H9 (cell line): ENCODE data around the gene SLC41A1. TPM values are rescaled to one million over a fixed set of nuclear protein-coding genes. Genes with fewer than 3 reads are reported as not detected.

ENCODE experiments used
- DNase-seq: peaks from one replicate; pipeline ENCODE4 v3.0.0-alpha.2; 2017
- H2AFZ ChIP-seq: one replicate; pipeline ENCODE4 v1.6.1; 2013; ENCODE audit warnings: mild to moderate bottlenecking, low read length, control low read depth, moderate library complexity
- H2AK5ac ChIP-seq: 2 replicates; pipeline ENCODE4 v1.6.1; 2013; ENCODE audit warnings: low read length, control low read depth, mixed read lengths; ENCODE audit not compliant: insufficient read length
- H2BK120ac ChIP-seq: one replicate; pipeline ENCODE4 v1.6.1; 2013; ENCODE audit warnings: low read depth, mild to moderate bottlenecking, low read length, control low read depth, inconsistent platforms; ENCODE audit not compliant: poor library complexity, severe bottlenecking
- H2BK12ac ChIP-seq: 2 replicates; pipeline ENCODE4 v1.6.1; 2013; ENCODE audit warnings: low read length, control low read depth, mixed read lengths, low read depth; ENCODE audit not compliant: insufficient read length
- H2BK15ac ChIP-seq: 2 replicates; pipeline ENCODE4 v1.6.1; 2013; ENCODE audit warnings: low read depth, low read length, control low read depth
- H2BK20ac ChIP-seq: one replicate; pipeline ENCODE4 v1.6.1; 2013; ENCODE audit warnings: low read depth, mild to moderate bottlenecking, low read length, control low read depth, inconsistent platforms; ENCODE audit not compliant: poor library complexity, severe bottlenecking
- H2BK5ac ChIP-seq: 2 replicates; pipeline ENCODE4 v1.6.1; 2013; ENCODE audit warnings: low read length, control low read depth, mixed read lengths; ENCODE audit not compliant: insufficient read length
- H3K14ac ChIP-seq: 2 replicates; pipeline ENCODE4 v1.6.1; 2013; ENCODE audit warnings: low read length, control low read depth; ENCODE audit not compliant: insufficient read depth
- H3K18ac ChIP-seq: 2 replicates; pipeline ENCODE4 v1.6.1; 2013; ENCODE audit warnings: low read depth, mild to moderate bottlenecking, mixed read lengths, low read length, control low read depth; ENCODE audit not compliant: insufficient read length
- H3K23ac ChIP-seq: 2 replicates; pipeline ENCODE4 v1.6.1; 2013; ENCODE audit warnings: low read length, control low read depth, mixed read lengths, low read depth; ENCODE audit not compliant: insufficient read length
- H3K23me2 ChIP-seq: 2 replicates; pipeline ENCODE4 v1.6.1; 2013; ENCODE audit warnings: low read depth, mild to moderate bottlenecking, mixed read lengths, low read length, control low read depth; ENCODE audit not compliant: insufficient read length, poor library complexity, severe bottlenecking
- H3K27ac ChIP-seq: 2 replicates; pipeline ENCODE4 v1.5.1; 2013; ENCODE audit warnings: low read length, control low read depth, mixed read lengths, low read depth; ENCODE audit not compliant: insufficient read length
- H3K27me3 ChIP-seq: 2 replicates; pipeline ENCODE4 v1.6.1; 2013; ENCODE audit warnings: low read length, control low read depth, inconsistent platforms; ENCODE audit not compliant: insufficient read depth
- H3K4ac ChIP-seq: 2 replicates; pipeline ENCODE4 v1.6.1; 2013; ENCODE audit warnings: low read depth, mild to moderate bottlenecking, control low read depth, inconsistent platforms, low read length, moderate library complexity
- H3K4me1 ChIP-seq: 2 replicates; pipeline ENCODE4 v1.6.1; 2013; ENCODE audit warnings: low read length, control low read depth, inconsistent platforms; ENCODE audit not compliant: insufficient read depth
- H3K4me2 ChIP-seq: 2 replicates; pipeline ENCODE4 v1.6.1; 2013; ENCODE audit warnings: low read length, control low read depth, mixed read lengths; ENCODE audit not compliant: insufficient read length, insufficient read depth
- H3K56ac ChIP-seq: 2 replicates; pipeline ENCODE4 v1.6.1; 2013; ENCODE audit warnings: low read depth, mild to moderate bottlenecking, mixed read lengths, low read length, control low read depth; ENCODE audit not compliant: insufficient read length
- H3K79me1 ChIP-seq: 2 replicates; pipeline ENCODE4 v1.6.1; 2013; ENCODE audit warnings: low read depth, mild to moderate bottlenecking, moderate library complexity, low read length, control low read depth, inconsistent platforms; ENCODE audit not compliant: insufficient read depth, poor library complexity, severe bottlenecking
- H3K79me2 ChIP-seq: 2 replicates; pipeline ENCODE4 v1.6.1; 2013; ENCODE audit warnings: low read length, control low read depth, inconsistent platforms; ENCODE audit not compliant: insufficient read depth
- H3K9ac ChIP-seq: 2 replicates; pipeline ENCODE4 v1.6.1; 2013; ENCODE audit warnings: low read length, control low read depth, mixed read lengths; ENCODE audit not compliant: insufficient read length; ENCODE audit errors: extremely low read depth
- H3K9me3 ChIP-seq: one replicate; pipeline ENCODE4 v1.6.1; 2013; ENCODE audit warnings: low read depth, low read length, inconsistent platforms; ENCODE audit not compliant: control insufficient read depth
- H3T11ph ChIP-seq: one replicate; pipeline ENCODE4 v1.6.1; 2013; ENCODE audit warnings: mild to moderate bottlenecking, low read length, control low read depth, inconsistent platforms
- H4K20me1 ChIP-seq: one replicate; pipeline ENCODE4 v1.6.1; 2013; ENCODE audit not compliant: control insufficient read depth, insufficient read length, insufficient read depth
- H4K5ac ChIP-seq: 2 replicates; pipeline ENCODE4 v1.6.1; 2013; ENCODE audit warnings: low read depth, mild to moderate bottlenecking, mixed read lengths, low read length, control low read depth; ENCODE audit not compliant: insufficient read length
- H4K8ac ChIP-seq: replicated peaks from 2 replicates; pipeline ENCODE4 v1.6.1; 2013; ENCODE audit warnings: low read length, control low read depth, mixed read lengths, low read depth; ENCODE audit not compliant: insufficient read length
- H4K91ac ChIP-seq: 2 replicates; pipeline ENCODE4 v1.6.1; 2013; ENCODE audit warnings: low read depth, mild to moderate bottlenecking, moderate library complexity, mixed read lengths, low read length, control low read depth; ENCODE audit not compliant: insufficient read length
- H3K27ac Mint-ChIP-seq, 3 experiments: 2 replicates in 2 of 3; 3 replicates in 1 of 3; pipeline ENCODE4 v1.8.0; 2020 to 2021; ENCODE audit warnings: mixed read lengths in 3 of 3, mild to moderate bottlenecking in 1 of 3, moderate library complexity in 1 of 3
- H3K27me3 Mint-ChIP-seq: 2 replicates; pipeline ENCODE4 v1.8.0; 2021; ENCODE audit warnings: low read depth, mild to moderate bottlenecking, moderate library complexity, mixed read lengths
- H3K36me3 Mint-ChIP-seq, 3 experiments: 2 replicates in 2 of 3; 3 replicates in 1 of 3; pipeline ENCODE4 v1.8.0; 2020 to 2021; ENCODE audit warnings: low read depth in 3 of 3, mixed read lengths in 3 of 3; ENCODE audit not compliant: insufficient read depth in 1 of 3
- H3K4me1 Mint-ChIP-seq, 2 experiments: 2 replicates each; pipeline ENCODE4 v1.8.0; 2020; ENCODE audit warnings: mixed read lengths in 2 of 2
- H3K4me3 Mint-ChIP-seq, 2 experiments: 2 replicates in 1 of 2; 3 replicates in 1 of 2; pipeline ENCODE4 v1.8.0; 2020 to 2021; ENCODE audit warnings: mild to moderate bottlenecking in 2 of 2, mixed read lengths in 2 of 2, moderate library complexity in 1 of 2
- H3K9me3 Mint-ChIP-seq, 2 experiments: 2 replicates in 1 of 2; 3 replicates in 1 of 2; pipeline ENCODE4 v1.8.0; 2020; ENCODE audit warnings: mild to moderate bottlenecking in 2 of 2, mixed read lengths in 2 of 2, moderate library complexity in 1 of 2
- CTCF ChIP-seq: fragments of 200-600 bp; sonication (generic); conservative IDR thresholded peaks from 3 replicates; pipeline ENCODE4 v1.8.0; 2021; ENCODE audit warnings: antibody characterized with exemption, mild to moderate bottlenecking
- WGBS: extraction: QIAGEN DNeasy Blood & Tissue Kit; methylation state at CpG from one replicate; pipeline ENCODE4 v1.1.7; 2013; ENCODE audit warnings: missing lambda C conversion rate, low lambda C conversion rate, mixed read lengths; ENCODE audit not compliant: insufficient read length; ENCODE audit errors: extremely low coverage; 5-methylcytosine and 5-hydroxymethylcytosine counted together
- total RNA-seq: library from RNA; stranded (reverse); gene quantifications from 2 replicates; pipeline ENCODE4 v1.2.1, GENCODE V29; 2021

SLC41A1 gene
- total RNA-seq, 1 experiment from 2014 or later: 18.2 TPM

DNA sequence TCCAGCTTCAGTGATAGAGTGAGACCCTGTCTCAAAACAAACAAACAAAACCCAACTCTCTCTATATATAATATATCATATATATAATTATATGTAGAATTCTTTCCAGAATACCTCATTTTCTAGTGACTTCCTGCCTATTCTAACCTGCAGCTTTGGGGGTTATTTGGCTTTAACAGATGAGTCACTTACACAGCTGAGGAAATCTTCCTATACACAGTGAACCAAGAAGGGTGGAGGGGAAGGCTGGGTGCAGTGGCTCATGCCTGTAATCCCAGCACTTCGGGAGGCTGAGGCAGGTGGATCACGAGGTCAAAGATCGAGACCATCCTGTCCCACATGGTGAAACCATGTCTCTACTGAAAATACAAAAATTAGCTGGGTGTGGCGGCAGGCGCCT, 47.0 kb downstream of the SLC41A1 start:
- no peak overlapping the region for H3K27ac Mint-ChIP-seq
- no peak for TF ChIP-seq CTCF
- no peak overlapping the region for H3K4me3 Mint-ChIP-seq

More for the DNA sequence above, 47.0 kb downstream of the SLC41A1 start:
- H3K23ac ChIP-seq: no peak overlapping the region
- no peak overlapping the region for H4K8ac ChIP-seq
- no peak overlapping the region for H2BK12ac ChIP-seq
- no peak for DNase-seq
- H4K20me1 ChIP-seq: no peaks in the 10 kb centered on the region
- H3K4me1 ChIP-seq: no peaks in the 10 kb centered on the region
- H3K56ac ChIP-seq: no peak overlapping the region
- no peak overlapping the region for H3K4me2 ChIP-seq
- peaks cover 2% of the 10 kb centered on the region; the same call in 1 of the 2 replicates for H3K27me3 Mint-ChIP-seq
- H4K5ac ChIP-seq: no peak overlapping the region
- H3K14ac ChIP-seq: no peak overlapping the region
- no peak overlapping the region for H2AFZ ChIP-seq
- H3K9me3 Mint-ChIP-seq: no peaks in the 10 kb centered on the region; a peak in 1 of 5 replicates
- H3K23me2 ChIP-seq: no peaks in the 10 kb centered on the region
- no peak overlapping the region for H3K9ac ChIP-seq
- H3K9me3 ChIP-seq: no peaks in the 10 kb centered on the region
- H3K4me1 Mint-ChIP-seq: peaks cover 7 to 11% of the 10 kb centered on the region in 2 experiments; a peak in 2 of 4 replicates
- no peaks in the 10 kb centered on the region for H3K27me3 ChIP-seq
- H3K27ac ChIP-seq: no peak overlapping the region
- no CpG with 5 or more reads among the region's 5 CpGs for WGBS
- no peak overlapping the region for H3T11ph ChIP-seq
- H3K4ac ChIP-seq: no peak overlapping the region
- no peak overlapping the region for H2BK20ac ChIP-seq
- H3K79me2 ChIP-seq: no peaks in the 10 kb centered on the region
- peaks cover 0 to 4% (median 0%) of the 10 kb centered on the region in 3 experiments; a peak in 1 of 7 replicates for H3K36me3 Mint-ChIP-seq
- H2BK120ac ChIP-seq: no peak overlapping the region
- H2BK15ac ChIP-seq: no peak overlapping the region
- no peak overlapping the region for H2AK5ac ChIP-seq
- H2BK5ac ChIP-seq: no peak overlapping the region
- H4K91ac ChIP-seq: no peak overlapping the region
- no peak overlapping the region for H3K18ac ChIP-seq
- no peaks in the 10 kb centered on the region for H3K79me1 ChIP-seq
